MM.1S (cell line): ENCODE measurements around the gene RIPK1.

Experiments used
- DNase-seq: peaks from one replicate; pipeline ENCODE4 v3.0.0-alpha.2; 2015
- H2AFZ ChIP-seq: fragments of 300-600 bp; sonication (generic); 2 replicates; pipeline ENCODE4 v1.6.0; 2016; ENCODE audit warnings: antibody characterized with exemption, low read length
- H3F3A ChIP-seq: fragments of 300-600 bp; sonication (generic); 2 replicates; pipeline ENCODE4 v1.6.1; 2016; ENCODE audit warnings: mild to moderate bottlenecking, antibody characterized with exemption, low read length, moderate library complexity, mixed read lengths; ENCODE audit not compliant: insufficient read depth
- H3K27ac ChIP-seq: fragments of 300-600 bp; sonication (generic); 2 replicates; pipeline ENCODE4 v1.5.1; 2016; ENCODE audit warnings: mild to moderate bottlenecking, low read length
- H3K27me3 ChIP-seq: fragments of 300-600 bp; sonication (generic); replicated peaks from 2 replicates; pipeline ENCODE4 v1.6.0; 2016; ENCODE audit warnings: low read length; ENCODE audit not compliant: insufficient read depth
- H3K36me3 ChIP-seq: fragments of 300-600 bp; sonication (generic); replicated peaks from 2 replicates; pipeline ENCODE4 v1.6.1; 2016; ENCODE audit warnings: mild to moderate bottlenecking, low read length, mixed read lengths; ENCODE audit not compliant: insufficient read depth
- H3K4me1 ChIP-seq: fragments of 300-600 bp; sonication (generic); 2 replicates; pipeline ENCODE4 v1.6.1; 2016; ENCODE audit warnings: low read length, mixed read lengths
- H3K4me2 ChIP-seq: fragments of 300-600 bp; sonication (generic); 2 replicates; pipeline ENCODE4 v1.6.0; 2016; ENCODE audit warnings: low read depth, low read length
- H3K4me3 ChIP-seq: fragments of 300-600 bp; sonication (generic); 2 replicates; pipeline ENCODE4 v1.5.1; 2016; ENCODE audit warnings: low read length, mixed read lengths
- H3K79me2 ChIP-seq: fragments of 300-600 bp; sonication (generic); 2 replicates; pipeline ENCODE4 v1.6.1; 2016; ENCODE audit warnings: mixed run types, low read length, mixed read lengths
- H3K9ac ChIP-seq: fragments of 300-600 bp; sonication (generic); 2 replicates; pipeline ENCODE4 v1.6.1; 2016; ENCODE audit warnings: low read length, mixed read lengths
- H3K9me2 ChIP-seq: fragments of 300-600 bp; sonication (generic); replicated peaks from 2 replicates; pipeline ENCODE4 v1.6.1; 2016; ENCODE audit warnings: mild to moderate bottlenecking, low read length, mixed read lengths; ENCODE audit not compliant: insufficient read depth
- H3K9me3 ChIP-seq: fragments of 300-600 bp; sonication (generic); replicated peaks from 2 replicates; pipeline ENCODE4 v1.6.1; 2016; ENCODE audit warnings: mild to moderate bottlenecking, low read length, mixed read lengths; ENCODE audit not compliant: insufficient read depth
- H4K20me1 ChIP-seq: fragments of 300-600 bp; sonication (generic); 2 replicates; pipeline ENCODE4 v1.6.1; 2016; ENCODE audit warnings: mild to moderate bottlenecking, low read length, moderate library complexity, mixed read lengths; ENCODE audit not compliant: insufficient read depth
- CTCF ChIP-seq: fragments of 300-600 bp; sonication (generic); IDR thresholded peaks from 2 replicates; pipeline ENCODE4 v1.5.1; 2016; ENCODE audit warnings: antibody characterized with exemption, low read length, mixed read lengths
- EZH2 ChIP-seq: fragments of 300-600 bp; sonication (generic); optimal IDR thresholded peaks from 2 replicates; pipeline ENCODE3; 2017; ENCODE audit warnings: low read depth, mild to moderate bottlenecking, antibody characterized with exemption, low read length, mixed read lengths
- EZH2phosphoT487 ChIP-seq: fragments of 300-600 bp; sonication (generic); IDR thresholded peaks from 2 replicates; pipeline ENCODE4 v1.6.1; 2018; ENCODE audit warnings: antibody characterized with exemption, low read length

The RIPK1 gene

GRCh38 chr6:3119040-3119723 lies 50.9 kb downstream of the RIPK1 start:
- Histone ChIP-seq H3K9me3 (no peaks in the 10 kb centered on the region), H3K4me2 (peak overlapping the region; percentile 100), H3K9me2 (no peaks in the 10 kb centered on the region), H3K79me2 (no peaks in the 10 kb centered on the region), H3K27ac (no peak overlapping the region), H3K36me3 (no peaks in the 10 kb centered on the region), H3K27me3 (0 out of 2 replicates have a peak, but pooled peaks cover 3% of the 10 kb centered on the region), H2AFZ (peak overlapping the region; percentile 95), H3K4me1 (peaks cover 15% of the 10 kb centered on the region; the same call in 1 of the 2 replicates), H3K4me3 (peak overlapping the region; percentile 68), H4K20me1 (no peaks in the 10 kb centered on the region), H3K9ac (peak overlapping the region; percentile 68; the same call in 1 of the 2 replicates), H3F3A (peaks cover 11% of the 10 kb centered on the region)
- DNase-seq: peak; percentile 19
- TF ChIP-seq EZH2phosphoT487 (no peak), CTCF (no peak), EZH2 (no peak)

GRCh38 chr6:3120765-3121089 lies 52.4 kb downstream of the RIPK1 start:
- H3K36me3 ChIP-seq: no peaks in the 10 kb centered on the region
- H4K20me1 ChIP-seq: no peaks in the 10 kb centered on the region
- H3K27me3 ChIP-seq: 0 out of 2 replicates have a peak, but pooled peaks cover 3% of the 10 kb centered on the region
- H3F3A ChIP-seq: peaks cover 11% of the 10 kb centered on the region
- no peak for DNase-seq
- H3K9me2 ChIP-seq: no peaks in the 10 kb centered on the region
- H3K79me2 ChIP-seq: no peaks in the 10 kb centered on the region
- H3K4me2 ChIP-seq: no peak overlapping the region
- no peak overlapping the region for H3K27ac ChIP-seq
- TF ChIP-seq EZH2: no peak
- no peak for TF ChIP-seq EZH2phosphoT487
- no peak for TF ChIP-seq CTCF
- no peak overlapping the region for H3K9ac ChIP-seq
- H3K9me3 ChIP-seq: no peaks in the 10 kb centered on the region
- peaks cover 15% of the 10 kb centered on the region; the same call in 1 of the 2 replicates for H3K4me1 ChIP-seq
- no peak overlapping the region for H3K4me3 ChIP-seq
- H2AFZ ChIP-seq: no peak overlapping the region

- Histone ChIP-seq H3F3A (peaks cover 3% of the 10 kb centered on the region; the same call in 1 of the 2 replicates), H3K36me3 (no peaks in the 10 kb centered on the region), H3K9me2 (no peaks in the 10 kb centered on the region), H2AFZ (no peak overlapping the region), H3K79me2 (no peaks in the 10 kb centered on the region), H4K20me1 (no peaks in the 10 kb centered on the region), H3K9me3 (no peaks in the 10 kb centered on the region), H3K9ac (no peak overlapping the region), H3K27me3 (0 out of 2 replicates have a peak, but pooled peaks cover 3% of the 10 kb centered on the region), H3K4me1 (peaks cover 7% of the 10 kb centered on the region; the same call in 1 of the 2 replicates), H3K27ac (no peak overlapping the region), H3K4me3 (no peak overlapping the region), H3K4me2 (no peak overlapping the region)
- no peak for TF ChIP-seq EZH2
- no peak for TF ChIP-seq CTCF
- TF ChIP-seq EZH2phosphoT487: no peak
- DNase-seq: no peak
Measured at GRCh38 chr6:3122823-3123182, 54.5 kb downstream of the RIPK1 start.
